Hematopoietic multipotent progenitor cell (in vitro differentiated cells): ENCODE results near the gene MVD. TPM values are rescaled to one million over a fixed set of nuclear protein-coding genes. Genes with fewer than 3 reads are reported as not detected.
"Not testable (repeated sequence)": the region's sequence is repeated elsewhere in the genome, so short reads cannot be mapped to it uniquely, and the experiment has no call there.

Experiments
- DNase-seq, 3 donors: peaks; one replicate each; pipeline ENCODE4 v3.0.0-alpha.2; 2011 to 2015; ENCODE audit warnings: low read depth in 2 of 3, low spot score in 2 of 3
- total RNA-seq: library from RNA; depleted of rRNA; stranded (reverse); fragments of >200 nt; gene quantifications from one replicate; pipeline ENCODE4 v1.2.3, GENCODE V29; 2012

Gene MVD
- total RNA-seq, 1 donor, result 38.2 TPM

DNA sequence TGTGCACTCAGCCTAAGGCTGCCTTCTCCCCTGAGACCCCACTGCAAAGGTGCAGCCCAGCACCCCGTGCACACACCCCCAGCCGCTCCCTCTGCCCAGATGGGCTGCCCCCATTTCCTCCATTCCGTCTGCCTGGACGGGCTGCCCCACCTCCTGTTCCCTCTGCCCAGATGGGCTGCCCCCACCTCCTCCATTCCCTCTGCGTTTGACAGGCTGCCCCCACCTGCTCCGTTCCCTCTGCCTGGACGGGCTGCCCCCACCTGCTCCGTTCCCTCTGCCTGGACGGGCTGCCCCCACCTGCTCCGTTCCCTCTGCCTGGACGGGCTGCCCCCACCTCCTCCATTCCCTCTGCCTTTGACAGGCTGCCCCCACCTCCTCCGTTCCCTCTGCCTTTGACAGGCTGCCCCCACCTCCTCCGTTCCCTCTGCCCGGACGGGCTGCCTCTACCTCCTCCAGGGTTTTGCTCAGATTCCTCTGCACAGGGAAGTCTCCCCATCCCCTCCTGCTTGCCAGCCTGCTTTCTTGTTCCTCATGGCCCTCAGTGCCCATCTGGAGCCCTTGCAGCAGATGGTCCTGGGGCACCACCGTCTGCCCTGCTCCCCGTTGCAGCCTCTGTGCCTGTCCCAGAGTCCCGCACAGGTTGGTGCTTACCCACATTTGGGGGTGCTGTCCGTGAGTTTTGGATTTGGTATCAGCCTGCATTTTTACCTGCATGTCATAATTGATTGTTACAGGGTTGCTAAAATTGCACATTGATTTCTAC lies 47.9 kb downstream of the MVD start:
- no peak for DNase-seq

GRCh38 chr16:88613911-88614817 lies 48.7 kb downstream of the MVD start:
- DNase-seq, result no peak

GRCh38 chr16:88613293-88613692 lies 49.6 kb downstream of the MVD start:
- DNase-seq, result no peak

DNA sequence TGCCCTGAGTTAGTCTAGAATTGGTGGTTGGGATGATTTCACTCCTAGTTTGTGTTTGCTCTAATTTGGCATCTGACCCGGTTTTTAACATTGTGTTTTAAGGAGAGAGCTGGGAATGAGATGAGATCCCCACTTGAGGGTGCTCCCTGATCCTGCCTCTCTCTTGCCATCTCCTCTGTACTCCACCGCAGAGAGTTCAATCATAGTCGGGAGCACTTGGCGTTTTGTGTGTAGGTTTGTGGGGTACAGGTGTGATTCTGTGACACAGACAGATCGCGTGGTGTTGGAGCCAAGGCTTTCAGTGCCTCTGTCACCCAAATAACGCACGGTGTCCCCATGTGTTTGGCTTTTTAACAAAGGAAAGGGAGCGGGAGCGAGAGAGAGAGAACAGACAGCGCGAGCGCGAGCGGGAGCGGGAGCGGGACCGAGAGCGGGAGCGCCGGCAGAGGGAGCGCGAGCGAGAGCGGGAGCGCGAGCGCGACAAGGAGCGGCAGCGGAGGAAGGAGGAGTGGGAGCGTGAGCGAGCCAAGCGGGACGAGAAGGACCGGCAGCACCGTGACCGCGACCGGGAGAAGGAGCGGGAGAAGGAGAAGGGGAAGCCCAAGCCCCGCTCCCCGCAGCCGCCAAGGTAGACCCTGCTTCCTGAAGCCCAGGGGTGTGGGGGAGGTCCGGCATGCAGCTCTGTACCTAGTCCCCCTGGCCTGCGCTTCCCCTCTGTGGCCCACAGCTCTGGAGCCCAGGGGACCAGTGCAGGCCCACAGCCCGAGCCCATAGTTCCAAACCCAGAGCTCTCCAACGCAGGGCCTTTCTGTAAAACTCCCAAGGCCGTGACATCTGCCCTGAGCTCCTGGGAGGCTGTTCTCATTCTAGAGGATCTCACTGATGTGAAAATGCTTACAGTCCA lies 51.7 kb downstream of the MVD start:
- no peak for DNase-seq

DNA sequence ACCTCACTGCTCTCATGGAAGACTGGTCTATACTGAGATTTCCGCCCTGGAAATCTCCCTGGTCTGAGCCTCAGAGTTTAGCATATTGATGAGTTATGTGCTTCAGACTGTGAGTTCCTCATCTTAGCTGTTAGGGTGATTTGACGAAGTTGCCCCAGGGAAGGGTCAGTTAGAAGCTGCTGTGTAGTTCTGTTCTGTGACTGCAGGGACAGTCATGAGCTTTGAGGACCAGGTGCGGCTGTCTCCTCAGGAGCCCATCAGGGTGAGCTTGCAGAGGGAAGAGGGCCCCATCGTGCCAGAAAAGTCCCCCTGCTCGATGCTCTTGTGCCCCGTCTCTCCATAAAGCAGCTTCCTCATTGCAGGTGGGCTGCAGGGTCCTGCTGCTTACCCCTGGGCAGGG lies 52.8 kb downstream of the MVD start:
- no peak for DNase-seq

DNA sequence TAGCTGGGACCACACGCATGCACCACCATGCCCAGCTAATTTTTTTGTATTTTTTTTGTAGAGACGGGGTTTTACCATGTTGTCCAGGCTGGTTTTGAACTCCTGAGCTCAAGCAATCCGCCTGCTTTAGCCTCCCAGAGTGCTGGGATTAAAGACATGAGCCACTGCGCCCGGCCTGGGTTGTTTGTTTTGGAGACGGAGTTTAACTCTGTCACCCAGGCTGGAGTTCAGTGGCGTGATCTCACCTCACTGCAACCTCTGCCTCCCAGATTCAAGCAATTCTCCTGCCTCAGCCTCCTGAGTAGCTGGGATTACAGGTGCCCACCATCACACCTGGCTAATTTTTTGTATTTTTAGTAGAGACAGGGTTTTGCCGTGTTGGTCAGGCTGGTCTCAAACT lies 53.5 kb downstream of the MVD start:
- DNase-seq, result not testable (repeated sequence)

DNA sequence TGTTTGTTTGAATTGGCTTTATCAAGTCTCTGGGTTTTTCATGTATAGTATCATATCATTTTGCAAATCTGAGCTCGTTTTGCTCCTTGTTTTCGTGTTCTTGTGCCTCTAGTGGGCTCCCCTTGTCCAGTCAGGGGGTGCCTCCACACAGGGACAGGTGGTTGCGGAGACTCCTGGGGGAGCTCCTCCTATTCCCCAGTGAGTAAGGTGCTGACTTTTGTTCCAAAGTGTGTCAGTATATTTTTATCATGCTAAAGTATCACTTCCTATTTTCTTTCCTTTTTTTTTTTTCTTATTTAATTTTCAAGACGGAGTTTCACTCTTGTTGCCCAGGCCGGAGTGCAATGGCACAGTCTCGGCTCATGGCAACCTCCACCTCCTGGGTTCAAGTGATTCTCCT lies 54.8 kb downstream of the MVD start:
- DNase-seq, result no peak

GRCh38 chr16:88606148-88606757 lies 56.6 kb downstream of the MVD start:
- DNase-seq, result no peak

DNA sequence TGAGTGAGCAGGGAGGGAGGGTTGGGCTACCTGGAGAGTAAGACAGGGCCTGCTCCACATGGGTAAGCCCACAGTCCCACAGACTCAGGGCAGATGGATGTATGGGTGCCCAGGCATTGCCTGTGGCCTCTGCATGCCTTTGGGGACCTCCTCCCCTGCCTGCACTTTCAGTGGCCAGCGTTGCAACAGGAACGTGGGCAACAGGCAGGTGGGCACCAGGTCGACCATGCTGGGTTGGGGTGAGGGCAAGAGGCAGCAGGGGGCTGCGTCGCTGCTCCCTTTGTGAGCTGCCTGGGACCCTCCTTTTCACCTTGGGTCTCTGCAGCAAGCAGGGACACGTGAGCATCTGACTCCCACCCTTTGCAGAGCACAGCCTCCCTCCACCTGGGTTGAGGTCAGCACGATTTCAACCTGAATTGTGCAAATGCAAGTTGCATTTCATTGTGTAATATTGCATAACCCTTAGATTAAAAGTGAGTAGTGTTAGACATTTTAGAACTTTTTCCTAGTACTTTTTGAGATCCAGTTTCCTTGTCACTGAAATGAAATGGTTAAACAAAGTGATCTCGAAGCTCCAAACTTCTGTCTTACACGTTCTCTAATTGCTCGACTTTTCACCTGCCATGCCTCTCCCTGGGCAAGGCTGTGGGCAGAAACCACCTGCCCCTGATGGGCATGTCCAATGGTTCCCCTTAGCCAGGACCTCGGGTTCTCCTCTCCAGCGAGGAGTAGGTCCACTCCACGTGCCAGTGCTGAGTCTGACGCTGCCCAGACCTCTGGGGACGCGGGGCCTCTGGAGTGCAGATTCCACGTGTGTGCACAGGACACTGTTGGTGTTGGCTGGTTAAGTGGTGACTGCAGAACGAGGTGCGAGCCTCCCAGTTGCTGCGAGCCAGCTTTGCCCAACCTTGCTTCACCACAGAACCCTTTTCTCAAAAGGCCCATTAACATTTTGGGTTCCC lies 57.4 kb downstream of the MVD start:
- no peak for DNase-seq

GRCh38 chr16:88602091-88602490 lies 60.8 kb downstream of the MVD start:
- DNase-seq, result no peak

Other genes starting within 250 kb of the MVD start
- gene ZFPM1, start 209.8 kb downstream of the MVD start, total RNA-seq, result 15.1 TPM
- gene ZC3H18, start 92.7 kb downstream of the MVD start, total RNA-seq, result 13.5 TPM
- under 0.01 TPM for gene IL17C, start 24.5 kb downstream of the MVD start, total RNA-seq
- gene CYBA, start 12.0 kb downstream of the MVD start, total RNA-seq, result 325 TPM
- gene SNAI3, start 23.4 kb upstream of the MVD start, total RNA-seq, result 6.7 TPM
- gene RNF166, start 43.3 kb upstream of the MVD start, total RNA-seq, result 42.5 TPM
- gene CTU2, start 43.4 kb upstream of the MVD start, total RNA-seq, result 7.5 TPM
- 394 TPM for gene PIEZO1, start 122.1 kb upstream of the MVD start, total RNA-seq
- 69.7 TPM for gene CDT1, start 140.7 kb upstream of the MVD start, total RNA-seq
- 95.9 TPM for gene APRT, start 148.8 kb upstream of the MVD start, total RNA-seq
- 20.5 TPM for gene GALNS, start 193.9 kb upstream of the MVD start, total RNA-seq
- gene TRAPPC2L, start 194.0 kb upstream of the MVD start, total RNA-seq, result 42.3 TPM
- gene PABPN1L, start 203.6 kb upstream of the MVD start, total RNA-seq, result 0.54 TPM